T47D (cell line): ENCODE measurements around the gene RNF141.

Experiments
- DNase-seq, 2 experiments: peaks; one replicate each; pipeline versions ENCODE4 v3.0.0 to v3.0.0-alpha.2; 2011 to 2012; ENCODE audit warnings: low read depth in 1 of 2, low spot score in 1 of 2
- JUND ChIP-seq: IDR thresholded peaks from 2 replicates; pipeline ENCODE4 v1.6.1; 2012; ENCODE audit warnings: low read depth
- in situ Hi-C: cut with HindIII; loops from 2 replicates; pipeline ENCODE4 v1.10.0; 2016; ENCODE audit warnings: low sequenced_read_pairs, low pct_unique_long_range_greater_than_20kb

Gene RNF141

GRCh38 chr11:10476927-10477689 lies 63.9 kb downstream of the RNF141 start:
- in situ Hi-C loops: no loop called here
- DNase-seq: no peak
- TF ChIP-seq JUND: no peak

GRCh38 chr11:10476342-10476741 lies 64.6 kb downstream of the RNF141 start:
- in situ Hi-C loops: no loop called here
- no peak for DNase-seq
- TF ChIP-seq JUND: no peak

- no peak for TF ChIP-seq JUND
- no peak for DNase-seq
- in situ Hi-C loops: no loop called here
Observed at GRCh38 chr11:10474551-10474950, 66.4 kb downstream of the RNF141 start.

- no peak for DNase-seq
- no peak for TF ChIP-seq JUND
- in situ Hi-C loops: no loop called here
Observed at GRCh38 chr11:10473371-10473770, 67.6 kb downstream of the RNF141 start.

GRCh38 chr11:10462746-10463300 lies 78.2 kb downstream of the RNF141 start:
- no peak for TF ChIP-seq JUND
- DNase-seq: no peak
- in situ Hi-C loops: no loop called here
